ENCODE measurements around the gene SRXN1.

The SRXN1 gene

DNA sequence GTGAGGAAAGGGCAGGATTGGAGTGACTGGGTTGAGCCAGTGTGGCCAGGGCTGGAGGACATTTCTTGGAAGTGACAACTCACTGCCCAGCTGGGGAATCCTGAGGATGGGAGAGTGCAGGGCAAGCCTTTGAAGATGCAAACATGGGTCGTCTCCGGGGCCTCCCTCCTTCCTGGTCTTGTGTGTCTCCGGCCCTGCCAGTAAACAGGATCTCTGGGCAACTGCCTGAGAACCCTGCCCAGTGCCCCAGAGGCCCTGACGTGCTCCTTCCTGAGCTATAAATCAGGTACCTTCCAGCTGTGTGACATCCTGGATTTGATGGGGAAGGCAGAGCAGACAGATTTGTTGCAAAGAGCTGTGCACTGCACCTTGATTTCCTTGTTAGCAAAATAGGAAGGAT lies 30.0 kb downstream of the SRXN1 start:
- no peak overlapping the region for H3K4me3 ChIP-seq
- no peak for DNase-seq (ENCODE audit: low spot score)
- TF ChIP-seq, protein P1, sequence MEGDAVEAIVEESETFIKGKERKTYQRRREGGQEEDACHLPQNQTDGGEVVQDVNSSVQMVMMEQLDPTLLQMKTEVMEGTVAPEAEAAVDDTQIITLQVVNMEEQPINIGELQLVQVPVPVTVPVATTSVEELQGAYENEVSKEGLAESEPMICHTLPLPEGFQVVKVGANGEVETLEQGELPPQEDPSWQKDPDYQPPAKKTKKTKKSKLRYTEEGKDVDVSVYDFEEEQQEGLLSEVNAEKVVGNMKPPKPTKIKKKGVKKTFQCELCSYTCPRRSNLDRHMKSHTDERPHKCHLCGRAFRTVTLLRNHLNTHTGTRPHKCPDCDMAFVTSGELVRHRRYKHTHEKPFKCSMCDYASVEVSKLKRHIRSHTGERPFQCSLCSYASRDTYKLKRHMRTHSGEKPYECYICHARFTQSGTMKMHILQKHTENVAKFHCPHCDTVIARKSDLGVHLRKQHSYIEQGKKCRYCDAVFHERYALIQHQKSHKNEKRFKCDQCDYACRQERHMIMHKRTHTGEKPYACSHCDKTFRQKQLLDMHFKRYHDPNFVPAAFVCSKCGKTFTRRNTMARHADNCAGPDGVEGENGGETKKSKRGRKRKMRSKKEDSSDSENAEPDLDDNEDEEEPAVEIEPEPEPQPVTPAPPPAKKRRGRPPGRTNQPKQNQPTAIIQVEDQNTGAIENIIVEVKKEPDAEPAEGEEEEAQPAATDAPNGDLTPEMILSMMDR (IDR thresholded peaks at IDR 0.05), result no peak
- H3K27ac ChIP-seq, result no peak overlapping the region

DNA sequence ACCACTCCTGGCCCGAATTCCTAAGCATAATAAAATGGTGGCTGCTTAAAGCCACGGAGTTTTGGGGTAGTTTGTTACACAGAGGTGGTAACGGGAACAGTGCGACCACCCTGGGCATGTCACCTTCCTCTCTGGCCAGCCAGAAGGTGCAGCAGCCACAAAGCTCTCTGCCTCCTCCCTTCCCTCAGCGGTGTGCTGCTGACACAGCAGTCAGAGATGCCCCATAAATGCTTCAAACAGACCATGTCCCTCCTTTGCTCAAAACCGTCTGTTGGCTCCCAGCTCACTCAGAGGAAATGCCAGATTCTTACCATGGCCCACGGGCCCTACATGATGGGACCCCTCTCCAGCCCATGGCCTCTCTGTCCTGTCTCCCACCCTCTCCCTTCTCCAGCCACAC lies 30.8 kb downstream of the SRXN1 start:
- Histone ChIP-seq H3K4me3 (no peak overlapping the region), H3K27ac (no peak overlapping the region)
- DNase-seq (ENCODE audit: low spot score), result no peak
- TF ChIP-seq, protein P1 (IDR thresholded peaks at IDR 0.05), result no peak

- no peak for DNase-seq (ENCODE audit: low spot score)
- TF ChIP-seq, protein P1 (IDR thresholded peaks at IDR 0.05), result no peak
- no peak overlapping the region for H3K27ac ChIP-seq
- no peak overlapping the region for H3K4me3 ChIP-seq
Observed at GRCh38 chr20:621125-621756, 31.8 kb downstream of the SRXN1 start.

- TF ChIP-seq, protein P1 (IDR thresholded peaks at IDR 0.05), result no peak
- Histone ChIP-seq H3K4me3 (no peak overlapping the region), H3K27ac (no peak overlapping the region)
- no peak for DNase-seq (ENCODE audit: low spot score)
Observed at GRCh38 chr20:620246-620645, 32.8 kb downstream of the SRXN1 start.

DNA sequence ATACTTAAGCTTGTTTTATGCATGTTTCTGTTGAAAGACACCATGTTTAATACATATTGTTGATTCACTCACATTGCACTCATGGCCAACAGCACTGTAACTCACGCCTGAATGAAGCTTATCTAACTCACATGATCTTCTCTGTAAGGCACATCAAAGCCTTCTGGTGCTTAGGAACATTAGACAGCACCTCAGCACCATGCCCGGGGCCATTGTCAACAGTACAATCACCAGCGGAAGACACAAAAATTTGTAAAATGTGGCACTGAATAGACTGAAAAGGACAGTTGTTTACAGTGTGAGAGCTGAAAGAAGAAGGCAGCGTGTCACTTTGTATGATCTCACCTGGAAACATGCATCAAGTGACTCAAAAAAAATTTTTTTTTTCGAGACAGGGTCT lies 34.0 kb downstream of the SRXN1 start:
- Histone ChIP-seq H3K27ac (no peak overlapping the region), H3K4me3 (no peak overlapping the region)
- TF ChIP-seq, protein P1 (IDR thresholded peaks at IDR 0.05), result no peak
- DNase-seq (ENCODE audit: low spot score), result no peak

GRCh38 chr20:617934-618690 lies 34.9 kb downstream of the SRXN1 start:
- TF ChIP-seq, protein P1 (IDR thresholded peaks at IDR 0.05), result no peak
- H3K4me3 ChIP-seq, result no peak overlapping the region
- no peak for DNase-seq (ENCODE audit: low spot score)

DNA sequence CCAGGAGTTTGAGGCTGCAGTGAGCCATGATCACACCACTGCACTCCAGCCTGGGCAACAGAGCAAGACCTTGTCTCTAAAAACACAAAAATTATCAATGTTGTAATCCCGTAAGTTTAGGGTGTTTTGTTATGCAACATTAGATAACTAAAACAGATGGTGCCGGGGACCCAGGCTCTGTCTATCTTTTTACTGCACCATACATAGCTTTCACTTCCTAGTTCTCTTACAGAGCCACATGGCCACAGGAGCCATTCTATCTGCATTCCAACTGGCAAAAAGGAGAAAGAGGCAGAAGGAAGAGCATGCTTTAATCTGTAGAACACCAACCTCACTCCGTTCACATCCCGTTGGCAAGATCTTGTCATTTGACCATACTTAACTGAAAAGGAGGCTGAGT lies 37.5 kb downstream of the SRXN1 start:
- DNase-seq (ENCODE audit: low spot score), result no peak
- Histone ChIP-seq H3K4me3 (no peak overlapping the region), H3K27ac (no peak overlapping the region)
- TF ChIP-seq, protein P1 (IDR thresholded peaks at IDR 0.05), result no peak

More at GRCh38 chr20:617934-618690, 34.9 kb downstream of the SRXN1 start:
- H3K27ac ChIP-seq, result no peak overlapping the region
